Ascending aorta (tissue), 2 donors: ENCODE measurements around the gene NUP93. TPM values are rescaled to one million over a fixed set of nuclear protein-coding genes. Genes with fewer than 3 reads are reported as not detected.
A peak's percentile ranks its signal among the peaks of the same experiment; 100 is the strongest.

Source experiments
- DNase-seq, 2 donors: peaks; one replicate each; pipeline ENCODE4 v3.0.0-alpha.2; 2019; ENCODE audit warnings: low spot score in 2 of 2
- H3K27ac ChIP-seq, 2 donors: fragments of 200-600 bp; sonication (generic); one replicate each; pipeline ENCODE4 v1.5.1; 2016 to 2017; ENCODE audit warnings: mild to moderate bottlenecking in 1 of 2
- H3K27me3 ChIP-seq: fragments of 200-600 bp; sonication (generic); one replicate; pipeline ENCODE4 v1.5.1; 2017
- H3K36me3 ChIP-seq, 2 donors: fragments of 200-600 bp; sonication (generic); one replicate each; pipeline ENCODE4 v1.5.1; 2016
- H3K4me1 ChIP-seq, 2 donors: fragments of 200-600 bp; sonication (generic); one replicate each; pipeline ENCODE4 v1.5.1; 2016 to 2017; ENCODE audit warnings: mild to moderate bottlenecking in 1 of 2
- H3K4me3 ChIP-seq, 2 donors: fragments of 200-600 bp; sonication (generic); one replicate each; pipeline ENCODE4 v1.5.1; 2016 to 2017; ENCODE audit warnings: mild to moderate bottlenecking in 1 of 2
- H3K9me3 ChIP-seq, 2 donors: fragments of 200-600 bp; sonication (generic); one replicate each; pipeline ENCODE4 v1.5.1; 2016
- intact Hi-C: fragments of 100-400 bp; cut with DNase I; formaldehyde crosslinking; loops from one replicate; pipeline ENCODE4 v1.15.1; 2023
- total RNA-seq: library from RNA; depleted of rRNA; stranded (reverse); fragments of >200 nt; gene quantifications from one replicate; pipeline ENCODE4 v1.1.0, GENCODE V29; 2016
- TF ChIP-seq, protein P1 (sequence below), 3 experiments: fragments of 200-600 bp in 2 of 3; fragments of 450-650 bp in 1 of 3; sonication (generic) in 2 of 3; IDR thresholded peaks; one replicate each; pipeline ENCODE4 v1.5.1; 2016 to 2019; ENCODE audit warnings: antibody characterized with exemption in 3 of 3, mild to moderate bottlenecking in 1 of 3, moderate library complexity in 1 of 3

The NUP93 gene
- total RNA-seq, 1 donor from 2014 or later: 419 TPM

GRCh38 chr16:56744996-56745640 is 15.2 kb downstream of the NUP93 start:
- H3K4me1 ChIP-seq: peaks cover 7 to 39% of the 10 kb centered on the region in 2 donors

GRCh38 chr16:56747486-56748045 is 17.6 kb downstream of the NUP93 start:
- H3K9me3 ChIP-seq: no peaks in the 10 kb centered on the region
- peak overlapping the region; percentile 67 to 74 for H3K27ac ChIP-seq
- intact Hi-C loops: loop anchor here (2.0 kb wide), 1 partner anchor 19 kb away; no protein-coding TSS in a partner anchor
- TF ChIP-seq, protein P1, sequence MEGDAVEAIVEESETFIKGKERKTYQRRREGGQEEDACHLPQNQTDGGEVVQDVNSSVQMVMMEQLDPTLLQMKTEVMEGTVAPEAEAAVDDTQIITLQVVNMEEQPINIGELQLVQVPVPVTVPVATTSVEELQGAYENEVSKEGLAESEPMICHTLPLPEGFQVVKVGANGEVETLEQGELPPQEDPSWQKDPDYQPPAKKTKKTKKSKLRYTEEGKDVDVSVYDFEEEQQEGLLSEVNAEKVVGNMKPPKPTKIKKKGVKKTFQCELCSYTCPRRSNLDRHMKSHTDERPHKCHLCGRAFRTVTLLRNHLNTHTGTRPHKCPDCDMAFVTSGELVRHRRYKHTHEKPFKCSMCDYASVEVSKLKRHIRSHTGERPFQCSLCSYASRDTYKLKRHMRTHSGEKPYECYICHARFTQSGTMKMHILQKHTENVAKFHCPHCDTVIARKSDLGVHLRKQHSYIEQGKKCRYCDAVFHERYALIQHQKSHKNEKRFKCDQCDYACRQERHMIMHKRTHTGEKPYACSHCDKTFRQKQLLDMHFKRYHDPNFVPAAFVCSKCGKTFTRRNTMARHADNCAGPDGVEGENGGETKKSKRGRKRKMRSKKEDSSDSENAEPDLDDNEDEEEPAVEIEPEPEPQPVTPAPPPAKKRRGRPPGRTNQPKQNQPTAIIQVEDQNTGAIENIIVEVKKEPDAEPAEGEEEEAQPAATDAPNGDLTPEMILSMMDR (IDR thresholded peaks at IDR 0.05): no peak
- no peaks in the 10 kb centered on the region for H3K27me3 ChIP-seq
- H3K4me1 ChIP-seq: peaks cover 7 to 41% of the 10 kb centered on the region in 2 donors
- H3K36me3 ChIP-seq: no peaks in the 10 kb centered on the region
- no peak for DNase-seq
- no peak overlapping the region for H3K4me3 ChIP-seq

More at GRCh38 chr16:56744996-56745640, 15.2 kb downstream of the NUP93 start:
- H3K27ac ChIP-seq: peak overlapping the region; percentile 67 to 74
- no peak for DNase-seq
- H3K9me3 ChIP-seq: no peaks in the 10 kb centered on the region
- H3K36me3 ChIP-seq: no peaks in the 10 kb centered on the region
- TF ChIP-seq, protein P1 (IDR thresholded peaks at IDR 0.05): no peak
- no peak overlapping the region for H3K4me3 ChIP-seq
- no peaks in the 10 kb centered on the region for H3K27me3 ChIP-seq
- intact Hi-C loops: no loop called here

DNA sequence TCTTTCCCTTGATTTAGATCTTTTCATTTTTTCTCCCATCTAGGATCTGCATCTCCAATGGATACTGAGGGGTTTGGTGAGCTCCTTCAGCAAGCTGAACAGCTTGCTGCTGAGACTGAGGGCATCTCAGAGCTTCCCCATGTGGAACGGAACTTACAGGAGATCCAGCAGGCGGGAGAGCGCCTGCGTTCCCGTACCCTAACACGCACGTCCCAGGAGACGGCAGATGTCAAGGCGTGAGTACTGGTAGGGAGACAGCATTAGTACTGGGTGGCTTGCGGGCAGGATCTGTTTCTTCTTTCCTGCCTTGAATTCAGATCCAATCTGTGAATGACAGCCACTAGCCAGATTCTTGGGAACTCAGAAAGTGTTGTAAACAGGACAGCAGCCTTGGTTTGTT is 18.3 kb downstream of the NUP93 start:
- intact Hi-C loops: loop anchor here (2.0 kb wide), 1 partner anchor 19 kb away; no protein-coding TSS in a partner anchor
- Histone ChIP-seq H3K4me3 (no peak overlapping the region), H3K9me3 (no peaks in the 10 kb centered on the region), H3K27ac (peak overlapping the region; percentile 67 to 74), H3K4me1 (peaks cover 7 to 41% of the 10 kb centered on the region in 2 donors), H3K27me3 (no peaks in the 10 kb centered on the region), H3K36me3 (no peaks in the 10 kb centered on the region)
- DNase-seq: no peak
- TF ChIP-seq, protein P1 (IDR thresholded peaks at IDR 0.05): no peak

DNA sequence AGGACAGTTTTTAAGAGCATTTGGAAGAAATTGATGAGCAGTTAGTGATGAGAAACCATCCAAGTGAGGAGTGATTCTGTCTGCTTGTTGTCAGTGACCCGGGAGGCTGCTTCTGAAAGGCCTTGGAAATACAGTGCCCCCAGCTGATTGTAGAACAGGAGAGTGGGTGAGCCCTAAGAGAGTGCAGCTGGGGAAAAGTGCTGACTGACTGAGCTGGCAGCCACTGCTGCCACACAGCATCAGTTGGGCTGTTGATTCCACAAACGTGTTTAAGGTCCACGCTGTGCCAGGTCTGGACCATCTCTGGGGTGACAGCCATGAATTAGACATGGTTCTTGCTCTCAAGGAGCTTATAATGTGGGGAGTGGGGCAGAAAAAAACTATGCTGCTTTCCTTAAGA is 18.9 kb downstream of the NUP93 start:
- peak overlapping the region; percentile 67 to 74 for H3K27ac ChIP-seq
- intact Hi-C loops: loop anchor here (2.0 kb wide), 1 partner anchor 20 kb away; no protein-coding TSS in a partner anchor
- no peaks in the 10 kb centered on the region for H3K27me3 ChIP-seq
- TF ChIP-seq, protein P1 (IDR thresholded peaks at IDR 0.05): no peak
- no peaks in the 10 kb centered on the region for H3K36me3 ChIP-seq
- peaks cover 7 to 41% of the 10 kb centered on the region in 2 donors for H3K4me1 ChIP-seq
- no peak overlapping the region for H3K4me3 ChIP-seq
- DNase-seq: no peak
- H3K9me3 ChIP-seq: no peaks in the 10 kb centered on the region

- DNase-seq: no peak
- Histone ChIP-seq H3K27me3 (no peaks in the 10 kb centered on the region), H3K9me3 (no peaks in the 10 kb centered on the region), H3K4me1 (peaks cover 6 to 40% of the 10 kb centered on the region in 2 donors), H3K36me3 (no peaks in the 10 kb centered on the region), H3K4me3 (no peak overlapping the region), H3K27ac (peak overlapping the region; percentile 67 to 74)
- TF ChIP-seq, protein P1 (IDR thresholded peaks at IDR 0.05): no peak
- intact Hi-C loops: loop anchor here (2.0 kb wide), 1 partner anchor 21 kb away; no protein-coding TSS in a partner anchor
Observed at GRCh38 chr16:56749672-56750491, 20.0 kb downstream of the NUP93 start.
